ENCODE measurements around the gene SGO2.

GRCh38 chr2:200515155-200515554, 10.9 kb upstream of the SGO2 start:
- TF ChIP-seq CTCF (IDR thresholded peaks at IDR 0.05 in 2 of 3, conservative IDR thresholded peaks at IDR 0.05 in 1 of 3; ENCODE audit: control insufficient read depth in 2 of 3, extremely low read depth in 1 of 3, insufficient read depth in 1 of 3, low read depth in 3 of 3, low read length in 3 of 3) (no peak), ZZZ3 (IDR thresholded peaks at IDR 0.05; ENCODE audit: control insufficient read depth, insufficient read length, low read depth) (no peak), NFYB (IDR thresholded peaks at IDR 0.05; ENCODE audit: insufficient read depth, low read depth, low read length) (no peak), ZNF384 (IDR thresholded peaks at IDR 0.05; ENCODE audit: borderline replicate concordance, low read depth, low read length) (no peak), HDAC6 (IDR thresholded peaks at IDR 0.05; ENCODE audit: unreplicated experiment) (no peak), USF2 (IDR thresholded peaks at IDR 0.05; ENCODE audit: borderline replicate concordance, low read depth, low read length) (no peak), FOS (IDR thresholded peaks at IDR 0.05; ENCODE audit: borderline replicate concordance, extremely low read depth, insufficient read length) (no peak), RAD21 (IDR thresholded peaks at IDR 0.05; ENCODE audit: insufficient read depth, low read depth, low read length) (no peak), BMI1 (IDR thresholded peaks at IDR 0.05; ENCODE audit: borderline replicate concordance) (no peak)

All from GM12878 (cell line).